CD4-positive, alpha-beta T cell treated with Interleukin-2 at 100 ng/mL for 4 hours (primary cell): ENCODE results near the gene ABCC11.
A peak's percentile ranks its signal among the peaks of the same experiment; 100 is the strongest.

Source experiments
- DNase-seq: peaks from one replicate; pipeline ENCODE4 v3.0.0-alpha.2; 2020; ENCODE audit warnings: low spot score

ABCC11 gene

GRCh38 chr16:48161906-48162305, 85.4 kb downstream of the ABCC11 start:
- DNase-seq: no peak

GRCh38 chr16:48160575-48160974, 86.8 kb downstream of the ABCC11 start:
- no peak for DNase-seq

DNA sequence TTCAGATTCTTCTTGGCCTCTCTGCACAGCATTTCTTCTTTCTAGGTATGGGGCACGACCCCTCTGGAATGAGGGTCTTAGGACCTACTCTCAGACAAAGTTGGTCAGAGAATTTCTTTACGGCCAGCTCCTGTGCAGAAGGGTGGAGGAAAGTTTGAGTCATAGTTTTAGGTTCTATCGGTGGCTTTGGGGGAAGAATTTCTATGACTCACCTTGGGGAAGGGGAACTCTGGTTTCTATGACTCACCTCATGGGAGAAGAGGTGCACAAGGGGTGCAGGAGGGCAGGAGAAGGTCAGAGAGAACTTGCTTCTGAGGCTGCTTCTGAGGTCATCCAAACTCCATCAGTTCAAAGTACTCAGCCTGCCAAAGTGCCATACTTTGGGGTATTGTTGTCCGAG, 89.0 kb downstream of the ABCC11 start:
- DNase-seq: peak; percentile 29

GRCh38 chr16:48157794-48158193, 89.5 kb downstream of the ABCC11 start:
- no peak for DNase-seq

GRCh38 chr16:48157302-48157701, 90.0 kb downstream of the ABCC11 start:
- DNase-seq: no peak

GRCh38 chr16:48156790-48157209, 90.5 kb downstream of the ABCC11 start:
- DNase-seq: peak; percentile 75

- no peak for DNase-seq
These were observed 91.2 kb downstream of the ABCC11 start, which contains the start of gene ABCC12 for GRCh38 chr16:48155926-48156789. Gene ABCC12, minus strand, starts transcription at chr16:48155993. Its CDS starts 9,569 bp downstream, at chr16:48146424.

DNA sequence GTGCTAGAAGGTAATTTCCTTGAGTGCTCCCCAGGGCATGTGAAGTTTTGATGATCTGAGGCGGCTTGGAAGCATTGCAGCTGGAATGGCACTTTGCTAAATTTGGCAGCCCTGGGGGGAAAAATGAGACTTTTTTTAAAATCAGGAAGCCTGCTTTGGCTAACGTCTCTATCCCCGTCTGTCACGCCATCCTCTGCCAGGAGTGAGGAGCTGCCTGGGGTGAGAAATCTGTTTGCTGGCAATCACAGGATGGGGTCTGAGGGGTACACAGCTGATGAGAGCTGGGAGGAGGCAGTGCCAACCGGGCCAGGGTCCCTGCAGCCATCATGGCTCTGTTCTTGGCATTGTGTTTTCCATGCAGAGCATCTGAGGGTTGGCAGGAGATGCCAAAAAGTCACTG, 93.6 kb downstream of the ABCC11 start:
- DNase-seq: no peak

DNA sequence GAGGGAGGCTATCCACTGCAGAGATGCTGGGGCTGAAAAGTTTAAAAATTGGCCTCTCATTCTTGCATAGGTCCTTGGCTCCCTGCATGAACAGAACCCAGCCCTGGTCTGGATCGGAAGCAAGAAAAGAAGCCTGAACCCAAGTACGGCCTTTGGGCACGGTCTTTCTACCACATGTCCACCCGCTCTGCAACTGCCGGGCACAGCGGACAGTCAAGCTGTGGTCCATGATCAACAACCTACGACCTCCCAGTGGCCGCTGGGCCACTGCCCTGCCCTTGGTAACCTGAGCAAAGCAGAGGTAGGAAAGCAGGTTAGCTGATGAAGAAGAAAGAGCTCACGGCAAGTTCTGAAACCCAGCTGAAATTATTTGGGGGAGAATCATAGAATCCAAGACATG, 95.1 kb downstream of the ABCC11 start:
- DNase-seq: no peak

DNA sequence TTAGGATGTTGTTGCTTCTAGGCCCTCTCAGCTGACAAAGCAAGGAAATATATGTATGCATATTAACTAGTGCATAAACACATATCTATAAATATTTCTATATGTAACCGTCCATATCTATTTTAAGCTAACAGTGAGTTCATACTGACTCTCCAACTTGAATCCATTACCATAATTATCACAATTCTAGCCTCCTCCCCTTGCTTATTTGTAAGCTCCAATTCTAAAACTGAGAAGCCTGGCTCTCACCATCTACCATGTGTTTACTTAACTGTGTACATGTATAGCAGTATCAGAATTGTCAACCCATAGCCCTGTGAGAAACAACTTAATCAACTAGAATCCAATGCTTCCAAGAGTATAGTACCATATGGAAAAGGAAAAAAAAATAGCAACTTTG, 96.6 kb downstream of the ABCC11 start:
- no peak for DNase-seq

GRCh38 chr16:48146710-48147109, 100.6 kb downstream of the ABCC11 start:
- no peak for DNase-seq

- DNase-seq: no peak
These were observed 101.2 kb downstream of the ABCC11 start for GRCh38 chr16:48146131-48146530.

DNA sequence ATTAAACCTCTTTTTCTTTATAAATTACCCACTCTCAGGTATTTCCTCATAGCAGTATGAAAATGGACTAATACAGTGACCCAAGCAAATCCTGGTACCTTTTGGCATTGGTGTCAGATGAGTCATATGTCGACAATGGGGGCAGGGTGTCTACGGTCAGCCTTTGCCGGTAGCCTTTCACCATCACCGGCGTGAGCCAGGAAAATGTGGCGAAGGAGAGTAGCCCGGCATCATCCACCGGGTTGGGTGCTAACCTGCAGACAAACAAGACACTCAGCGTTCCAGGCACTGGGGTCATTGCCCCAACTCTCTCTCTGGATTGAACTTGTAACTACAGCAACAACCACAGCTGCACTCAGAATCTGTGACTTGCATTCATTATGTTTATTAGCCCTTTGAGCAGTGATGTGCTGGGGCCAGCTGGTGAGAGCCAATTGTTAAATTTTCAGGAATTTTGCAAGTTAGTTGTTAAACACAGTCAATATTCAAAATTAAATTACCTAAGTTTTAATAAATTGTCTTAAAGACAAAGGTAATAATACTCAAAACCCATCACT, 103.4 kb downstream of the ABCC11 start:
- no peak for DNase-seq

GRCh38 chr16:48140821-48141220, 106.5 kb downstream of the ABCC11 start:
- no peak for DNase-seq

DNA sequence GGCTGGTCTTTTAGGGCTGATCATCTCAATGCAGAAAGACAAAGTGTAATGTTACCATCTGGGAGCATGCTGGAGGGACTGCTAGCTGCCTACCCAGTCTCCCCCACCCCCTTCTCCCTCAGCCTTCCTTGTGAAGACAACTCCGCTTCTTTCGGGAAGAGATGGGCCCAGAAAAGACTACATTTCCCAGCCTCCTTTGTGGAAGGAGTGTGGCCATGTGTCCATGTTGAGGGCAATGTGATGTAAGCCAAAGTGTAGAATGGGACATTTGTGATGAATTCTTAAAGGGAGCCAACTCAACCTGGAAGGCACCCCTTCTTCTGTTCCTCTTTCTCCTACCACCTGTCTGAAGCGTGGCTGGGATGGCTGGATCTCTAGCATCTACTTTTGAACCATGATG, 107.8 kb downstream of the ABCC11 start:
- no peak for DNase-seq

- DNase-seq: no peak
These were observed 108.8 kb downstream of the ABCC11 start for GRCh38 chr16:48138543-48138942.

GRCh38 chr16:48137822-48138221, 109.5 kb downstream of the ABCC11 start:
- no peak for DNase-seq

DNA sequence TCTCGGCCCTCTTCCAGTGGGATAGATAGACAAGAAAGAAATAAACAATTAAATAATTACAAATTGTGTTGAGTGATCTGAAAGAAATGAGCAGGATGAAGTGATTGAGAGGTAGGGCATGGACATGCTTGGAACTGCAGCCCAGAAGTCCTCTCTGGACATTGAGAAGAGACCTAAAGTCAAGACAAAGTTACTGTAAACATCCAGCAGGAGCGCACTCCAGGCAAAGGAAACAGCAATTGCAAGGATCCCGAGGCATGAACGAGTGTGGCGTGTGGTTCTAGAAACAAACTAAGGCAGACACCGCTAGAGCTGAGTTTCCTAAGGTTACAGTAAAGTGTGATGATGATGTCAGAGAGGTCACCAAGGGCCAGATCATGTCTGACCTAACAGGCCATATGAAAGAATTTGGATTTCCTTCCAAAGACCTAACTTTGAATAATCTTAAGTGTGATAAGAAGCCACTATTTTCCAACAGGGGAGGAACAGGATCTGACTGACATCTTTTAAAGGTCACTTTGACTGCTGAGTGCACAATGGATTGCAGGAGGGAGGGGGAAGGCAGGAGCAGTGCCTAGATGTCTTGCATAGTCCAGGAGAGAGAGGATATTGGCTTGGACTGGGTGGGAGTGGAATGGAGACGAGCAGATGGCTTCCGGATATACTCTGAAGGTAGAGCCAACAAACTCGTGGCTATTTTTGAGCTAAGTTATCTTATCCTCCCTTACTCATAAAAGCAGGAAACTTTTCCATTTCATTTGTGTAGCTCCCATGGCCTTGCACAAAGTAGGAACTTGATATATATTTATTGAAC, 110.6 kb downstream of the ABCC11 start:
- DNase-seq: no peak

DNA sequence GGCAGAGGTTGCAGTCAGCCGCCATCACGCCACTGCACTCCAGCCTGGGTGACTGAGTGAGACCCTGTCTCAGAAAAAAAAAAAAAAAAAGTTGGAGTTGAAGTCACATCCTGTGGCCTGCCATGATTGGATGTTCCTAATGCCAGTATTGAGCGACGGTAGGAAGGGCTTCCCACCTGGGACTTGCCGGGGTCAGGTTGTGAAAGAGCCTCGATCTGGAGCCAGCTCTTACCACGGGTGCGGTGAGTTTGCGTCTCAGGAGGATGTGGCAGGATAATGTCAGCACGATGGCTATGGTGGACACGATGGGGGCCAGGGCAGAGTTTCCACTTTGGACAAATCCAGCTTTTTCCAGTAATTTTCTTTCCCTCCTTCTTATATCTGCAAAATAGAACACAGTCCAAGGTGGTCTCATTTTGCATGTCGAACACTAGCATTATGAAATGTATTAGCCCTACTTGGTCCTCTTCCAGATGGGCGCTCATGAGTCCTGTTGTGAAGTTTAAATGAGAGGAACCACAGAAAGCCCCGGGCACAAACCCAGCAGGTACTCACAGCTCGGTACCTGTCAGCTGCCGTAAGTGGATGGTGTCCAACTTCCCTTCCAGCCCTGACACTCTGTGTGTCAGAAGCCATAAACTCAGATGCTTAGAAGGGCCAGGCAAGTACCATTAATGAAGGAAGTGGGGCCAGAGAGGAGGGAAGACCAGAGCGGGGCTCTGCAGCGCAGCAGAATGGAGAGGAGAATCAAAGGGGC, 113.7 kb downstream of the ABCC11 start:
- no peak for DNase-seq

- no peak for DNase-seq
These were observed 114.6 kb downstream of the ABCC11 start for GRCh38 chr16:48132696-48133095.

GRCh38 chr16:48131201-48131935, 116.0 kb downstream of the ABCC11 start:
- DNase-seq: no peak
